Endometrial microvascular endothelial cells (primary cell): Measurements from ENCODE around the gene ABCA13. TPM values are rescaled to one million over a fixed set of nuclear protein-coding genes. Genes with fewer than 3 reads are reported as not detected.

Experiments used
- in situ Hi-C: cut with HindIII; loops from 2 replicates; pipeline ENCODE4 v1.10.0; 2017; ENCODE audit warnings: low sequenced_read_pairs, low pct_unique_long_range_greater_than_20kb; ENCODE audit errors: inconsistent ontology term
- total RNA-seq: library from RNA; depleted of rRNA; stranded (reverse); fragments of >200 nt; gene quantifications from one replicate; pipeline ENCODE4 v1.2.3, GENCODE V29; 2015; ENCODE audit errors: inconsistent ontology term

The ABCA13 gene
- total RNA-seq, 1 donor from 2014 or later: under 0.01 TPM

GRCh38 chr7:48452218-48452617 is 281.0 kb downstream of the ABCA13 start:
- in situ Hi-C loops: no loop called here

- in situ Hi-C loops: no loop called here
Observed at GRCh38 chr7:48454750-48455192, 283.5 kb downstream of the ABCA13 start.

GRCh38 chr7:48455363-48455762 is 284.1 kb downstream of the ABCA13 start:
- in situ Hi-C loops: no loop called here

GRCh38 chr7:48458701-48459524 is 287.7 kb downstream of the ABCA13 start:
- in situ Hi-C loops: no loop called here

GRCh38 chr7:48466713-48467112 is 295.5 kb downstream of the ABCA13 start:
- in situ Hi-C loops: no loop called here

- in situ Hi-C loops: no loop called here
Observed at GRCh38 chr7:48471196-48471595, 299.9 kb downstream of the ABCA13 start.

GRCh38 chr7:48472640-48473039 is 301.4 kb downstream of the ABCA13 start:
- in situ Hi-C loops: no loop called here

- in situ Hi-C loops: no loop called here
Observed at GRCh38 chr7:48473205-48473865, 302.1 kb downstream of the ABCA13 start.

- in situ Hi-C loops: no loop called here
Observed at GRCh38 chr7:48481235-48481634, 310.0 kb downstream of the ABCA13 start.

- in situ Hi-C loops: no loop called here
Observed at GRCh38 chr7:48497521-48497920, 326.3 kb downstream of the ABCA13 start.

GRCh38 chr7:48502021-48502420 is 330.8 kb downstream of the ABCA13 start:
- in situ Hi-C loops: no loop called here

- in situ Hi-C loops: no loop called here
Observed at GRCh38 chr7:48505051-48505450, 333.8 kb downstream of the ABCA13 start.

- in situ Hi-C loops: no loop called here
Observed at GRCh38 chr7:48505466-48505865, 334.2 kb downstream of the ABCA13 start.

GRCh38 chr7:48506569-48506968 is 335.3 kb downstream of the ABCA13 start:
- in situ Hi-C loops: no loop called here

GRCh38 chr7:48511080-48511479 is 339.8 kb downstream of the ABCA13 start:
- in situ Hi-C loops: no loop called here

- in situ Hi-C loops: no loop called here
Observed at GRCh38 chr7:48512892-48513291, 341.6 kb downstream of the ABCA13 start.

- in situ Hi-C loops: no loop called here
Observed at GRCh38 chr7:48515171-48515570, 343.9 kb downstream of the ABCA13 start.

- in situ Hi-C loops: no loop called here
Observed at GRCh38 chr7:48518092-48518491, 346.8 kb downstream of the ABCA13 start.

GRCh38 chr7:48522692-48523091 is 351.4 kb downstream of the ABCA13 start:
- in situ Hi-C loops: no loop called here
